Erythroblast (primary cell): ENCODE measurements around the gene BMPR2.

Experiments used
- GATA1 ChIP-seq: IDR thresholded peaks from 2 replicates; pipeline ENCODE4 v1.6.1; 2011; ENCODE audit warnings: low read depth, mild to moderate bottlenecking, control low read depth, low read length, moderate library complexity
- POLR2A ChIP-seq: IDR thresholded peaks from 2 replicates; pipeline ENCODE4 v1.6.1; 2011; ENCODE audit warnings: mild to moderate bottlenecking, low read length

DNA sequence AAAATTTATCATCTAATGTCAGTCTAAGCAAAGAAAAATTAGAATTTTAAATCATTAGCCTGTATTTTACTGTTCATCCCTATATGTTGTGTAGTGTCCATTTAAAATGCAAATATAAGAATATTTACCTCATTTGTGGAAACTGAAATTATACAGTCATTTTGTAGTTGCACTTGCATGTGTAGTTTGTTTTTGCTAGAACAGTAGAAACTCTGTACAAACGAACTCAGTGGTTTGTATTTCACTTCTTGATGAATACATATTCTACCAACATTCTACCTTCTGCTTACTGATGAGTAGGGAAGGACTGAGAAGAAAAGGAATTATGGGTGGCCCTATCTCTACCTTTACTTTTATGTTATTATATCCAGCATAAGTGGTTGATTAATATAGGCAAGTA lies 29.7 kb downstream of the BMPR2 start:
- TF ChIP-seq POLR2A (no peak), GATA1 (no peak)
